Activated T-cell treated with anti-CD3 and anti-CD28 coated beads for 1 hour (primary cell): ENCODE results near the gene P2RY2.

Experiments used
- DNase-seq: peaks from one replicate; pipeline ENCODE4 v3.0.0-alpha.2; 2020; ENCODE audit warnings: low read depth

The P2RY2 gene

DNA sequence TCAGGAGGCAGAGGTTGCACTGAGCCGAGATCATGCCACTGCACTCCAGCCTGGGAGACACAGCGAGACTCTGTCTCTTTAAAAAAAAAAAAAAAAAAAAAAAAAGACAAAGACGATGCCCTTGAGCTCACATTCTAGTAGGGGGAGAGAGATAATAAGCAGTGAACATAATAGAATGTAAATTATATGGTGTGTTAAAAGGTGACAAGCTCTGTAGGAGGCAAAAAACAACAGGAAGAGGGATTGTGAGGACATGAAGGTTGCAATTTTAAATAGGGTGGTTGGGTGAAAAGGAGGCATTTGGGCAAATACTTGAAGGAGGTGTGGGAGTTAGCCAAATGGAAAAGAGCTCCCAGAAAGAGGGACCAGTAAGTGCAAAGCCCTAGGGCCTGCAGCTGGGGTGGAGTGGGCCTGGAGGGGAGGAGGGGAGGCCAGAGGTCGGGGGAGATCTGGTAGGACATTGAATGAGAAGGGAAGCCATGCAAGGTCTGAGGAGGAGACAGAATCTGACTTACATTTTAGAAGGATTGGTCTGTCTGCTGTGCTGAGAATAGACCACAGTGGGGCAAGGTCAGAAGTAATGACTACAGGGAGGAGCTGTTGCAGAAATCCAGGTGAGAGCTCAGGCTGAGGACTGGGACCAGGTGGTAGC, 26.6 kb downstream of the P2RY2 start:
- DNase-seq = no peak

DNA sequence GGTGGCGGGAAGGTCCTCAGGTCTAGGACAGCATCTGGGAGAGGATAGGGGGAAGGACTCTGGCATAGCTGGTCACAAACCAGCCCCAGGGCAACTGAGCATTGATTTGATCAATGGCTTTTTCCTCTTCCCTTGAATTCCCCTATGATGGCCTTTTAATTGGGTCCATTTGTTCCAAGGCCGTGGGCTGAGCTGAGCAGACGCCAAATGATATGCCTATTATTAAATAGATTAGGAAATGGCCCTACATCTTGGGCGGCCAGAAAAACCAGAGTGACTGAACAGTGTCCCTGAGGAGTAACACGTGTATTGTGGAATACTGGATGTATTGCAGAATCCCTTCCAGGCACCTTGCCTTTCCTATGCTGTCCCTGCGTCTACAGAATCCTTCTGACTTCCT, 27.4 kb downstream of the P2RY2 start:
- DNase-seq = no peak

DNA sequence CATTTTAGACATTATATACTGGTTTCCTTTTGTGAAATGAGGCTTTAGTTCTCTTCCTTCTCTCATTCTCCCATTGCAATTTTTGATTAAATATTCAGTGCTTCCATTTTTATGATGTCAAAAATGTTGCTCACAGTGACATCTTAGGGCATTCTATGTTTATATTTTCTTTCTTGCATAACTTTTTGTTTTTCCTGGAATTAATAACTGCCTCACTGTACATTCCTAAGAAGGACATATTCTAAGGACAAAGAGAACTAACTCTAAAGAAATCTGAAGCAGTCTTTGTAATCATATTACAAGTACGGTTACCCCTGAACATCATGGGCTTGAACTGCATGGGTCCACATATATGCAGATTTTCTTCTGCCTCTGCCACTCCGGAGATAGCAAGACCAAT, 28.2 kb downstream of the P2RY2 start:
- DNase-seq = no peak

DNA sequence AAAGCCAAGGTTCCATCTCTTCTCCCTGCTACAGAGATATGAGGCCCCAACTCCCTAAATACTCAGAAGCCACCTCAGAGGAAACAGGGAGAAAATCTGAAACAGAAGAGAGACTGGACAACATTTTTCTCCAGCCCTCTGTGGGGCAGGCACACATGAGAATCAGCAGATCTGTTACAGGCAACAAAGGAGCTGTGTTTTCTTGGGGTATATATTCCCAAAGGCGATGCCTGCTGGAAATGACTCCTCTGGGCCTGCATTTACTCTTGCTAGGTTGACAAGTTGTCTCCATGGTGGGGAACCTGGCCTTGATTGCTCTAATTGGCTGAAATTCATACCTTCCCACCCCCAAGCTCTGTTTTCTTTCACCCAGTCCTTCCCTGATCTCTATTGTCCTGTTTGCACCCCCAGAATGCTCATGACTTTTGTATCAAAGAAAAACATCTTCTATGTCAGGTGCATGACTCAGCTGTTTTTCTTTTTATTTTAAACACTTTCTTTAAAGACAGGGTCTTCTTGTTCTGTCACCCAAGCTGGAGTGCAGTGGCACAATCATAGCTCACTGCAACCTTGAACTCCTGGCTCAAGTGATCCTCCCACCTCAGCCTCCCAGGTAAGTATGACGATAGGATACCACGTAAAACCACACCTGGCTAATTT, 30.6 kb downstream of the P2RY2 start:
- no peak for DNase-seq

DNA sequence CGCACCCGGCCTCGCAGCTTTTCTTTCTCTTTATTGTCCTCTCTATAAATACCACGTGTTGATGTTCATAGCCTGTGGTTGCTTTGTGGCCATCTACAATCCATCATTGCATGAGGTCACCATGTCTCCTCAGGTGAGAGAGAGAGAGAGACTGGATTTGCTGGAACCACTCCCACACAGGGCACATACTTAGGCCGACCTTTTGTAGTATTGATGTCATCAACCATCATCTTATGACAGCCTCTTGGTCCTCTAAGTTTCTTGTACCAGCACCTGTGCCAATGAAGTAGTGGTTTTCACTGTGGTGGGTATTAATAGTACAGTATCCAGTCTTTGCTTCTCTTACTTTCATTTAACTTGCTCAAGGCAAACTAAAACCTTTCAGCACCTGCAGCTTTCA, 31.2 kb downstream of the P2RY2 start:
- no peak for DNase-seq

DNA sequence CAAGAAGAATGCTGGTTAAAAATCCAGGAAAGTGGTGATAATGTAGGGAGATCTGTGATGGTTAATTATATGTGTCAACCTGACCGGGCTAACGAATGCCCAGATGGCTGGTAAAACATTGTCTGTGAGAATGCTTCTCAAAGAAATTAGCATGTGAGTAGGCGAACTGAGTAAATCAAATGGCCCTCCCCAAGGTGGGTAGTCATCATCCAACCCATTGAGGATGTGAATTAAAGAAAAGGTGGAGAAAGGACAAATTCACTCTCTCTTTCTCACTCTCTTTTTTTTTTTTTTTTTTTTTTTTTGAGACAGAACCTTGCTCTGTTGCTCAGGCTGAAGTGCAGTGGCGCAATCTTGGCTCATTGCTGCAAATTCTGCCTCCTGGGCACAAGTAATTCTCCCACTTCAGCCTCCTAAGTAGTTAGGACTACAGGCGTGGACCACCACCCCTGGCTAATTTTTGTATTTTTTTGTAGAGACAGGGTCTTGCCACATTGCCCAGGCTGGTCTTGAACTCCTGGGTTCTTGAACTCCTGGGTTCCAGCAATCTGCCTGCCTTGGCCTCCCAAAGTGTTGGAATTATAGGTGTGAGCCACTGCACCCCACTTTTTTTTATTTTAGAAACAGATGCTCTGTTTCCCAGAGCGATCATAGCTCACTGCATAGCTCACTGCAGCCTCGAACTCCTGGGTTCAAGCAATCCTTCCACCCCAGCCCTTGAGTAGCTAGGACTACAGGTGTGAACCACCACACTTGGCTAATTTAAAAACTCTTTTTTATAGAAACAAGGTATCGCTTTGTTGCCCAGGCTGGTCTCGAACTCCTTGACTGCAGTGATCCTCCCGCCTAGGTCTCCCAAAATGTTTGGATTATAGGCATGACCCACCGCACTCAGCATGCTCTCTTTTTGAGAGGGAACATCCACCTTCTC, 32.0 kb downstream of the P2RY2 start:
- no peak for DNase-seq

DNA sequence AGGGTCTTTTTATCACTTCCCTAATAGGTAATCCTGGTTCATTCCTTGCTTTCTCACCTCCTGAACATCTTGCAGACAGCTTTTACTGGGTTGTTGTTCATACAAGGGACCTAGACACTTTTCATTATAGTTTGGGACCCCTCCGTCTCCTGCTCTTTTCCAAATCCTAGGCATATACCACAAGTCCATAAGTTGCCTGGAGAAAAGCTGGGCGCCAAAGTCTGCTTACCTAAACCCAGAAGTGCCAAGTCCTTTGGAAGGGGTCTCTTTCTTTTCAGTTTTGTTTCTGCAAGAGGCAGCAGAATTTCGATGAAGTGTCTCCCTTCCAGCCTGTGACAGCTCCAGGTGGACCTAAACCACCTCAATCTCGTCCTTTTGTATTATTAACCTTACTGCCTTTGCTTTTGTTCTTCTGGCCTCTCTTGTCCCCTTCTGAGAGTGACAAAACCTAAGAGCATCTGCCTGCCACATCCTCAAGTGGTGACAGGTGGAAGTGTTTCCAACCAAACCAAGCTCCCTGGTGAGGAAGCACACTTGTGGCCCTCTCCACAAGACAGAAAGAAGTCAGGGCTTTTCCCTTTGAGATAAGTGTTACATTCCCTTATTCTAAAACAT, 34.6 kb downstream of the P2RY2 start:
- no peak for DNase-seq

DNA sequence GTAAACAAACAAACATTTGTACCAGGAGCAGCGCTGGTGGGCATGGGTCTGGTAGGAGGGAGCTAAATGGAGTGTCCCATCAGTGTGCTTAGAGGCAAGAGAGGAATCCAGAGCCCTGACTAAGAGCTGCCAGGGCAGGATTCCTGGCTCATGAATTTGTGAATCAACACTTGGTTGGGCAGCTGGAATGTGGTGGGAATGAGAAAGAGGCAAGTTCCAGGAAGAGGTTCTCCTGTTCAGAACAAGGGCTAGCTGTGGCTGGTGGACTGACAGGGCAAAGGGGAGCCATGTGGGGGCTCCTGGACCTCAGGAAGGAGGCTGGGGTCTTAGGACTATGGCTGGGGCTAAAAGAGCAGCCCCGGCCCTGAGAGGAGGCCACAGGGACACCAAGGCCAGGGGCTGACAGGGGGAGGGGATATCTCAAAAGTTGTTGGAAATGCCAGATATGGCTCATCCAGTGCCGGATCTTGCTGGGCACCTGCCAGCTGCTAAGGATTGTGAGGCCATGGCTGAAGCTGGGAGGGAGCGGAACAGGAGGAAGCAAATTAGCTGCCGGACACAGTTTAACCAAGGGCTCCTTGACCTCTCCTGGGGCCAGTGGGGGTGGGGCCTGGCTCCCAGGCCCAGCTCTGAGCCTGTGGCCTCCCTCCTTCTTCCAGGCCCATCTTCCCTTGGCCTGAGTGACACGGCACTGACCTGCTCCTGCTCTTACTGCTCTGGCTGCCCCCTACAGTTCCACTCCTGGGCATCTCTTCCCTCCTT, 39.4 kb downstream of the P2RY2 start:
- DNase-seq = no peak

DNA sequence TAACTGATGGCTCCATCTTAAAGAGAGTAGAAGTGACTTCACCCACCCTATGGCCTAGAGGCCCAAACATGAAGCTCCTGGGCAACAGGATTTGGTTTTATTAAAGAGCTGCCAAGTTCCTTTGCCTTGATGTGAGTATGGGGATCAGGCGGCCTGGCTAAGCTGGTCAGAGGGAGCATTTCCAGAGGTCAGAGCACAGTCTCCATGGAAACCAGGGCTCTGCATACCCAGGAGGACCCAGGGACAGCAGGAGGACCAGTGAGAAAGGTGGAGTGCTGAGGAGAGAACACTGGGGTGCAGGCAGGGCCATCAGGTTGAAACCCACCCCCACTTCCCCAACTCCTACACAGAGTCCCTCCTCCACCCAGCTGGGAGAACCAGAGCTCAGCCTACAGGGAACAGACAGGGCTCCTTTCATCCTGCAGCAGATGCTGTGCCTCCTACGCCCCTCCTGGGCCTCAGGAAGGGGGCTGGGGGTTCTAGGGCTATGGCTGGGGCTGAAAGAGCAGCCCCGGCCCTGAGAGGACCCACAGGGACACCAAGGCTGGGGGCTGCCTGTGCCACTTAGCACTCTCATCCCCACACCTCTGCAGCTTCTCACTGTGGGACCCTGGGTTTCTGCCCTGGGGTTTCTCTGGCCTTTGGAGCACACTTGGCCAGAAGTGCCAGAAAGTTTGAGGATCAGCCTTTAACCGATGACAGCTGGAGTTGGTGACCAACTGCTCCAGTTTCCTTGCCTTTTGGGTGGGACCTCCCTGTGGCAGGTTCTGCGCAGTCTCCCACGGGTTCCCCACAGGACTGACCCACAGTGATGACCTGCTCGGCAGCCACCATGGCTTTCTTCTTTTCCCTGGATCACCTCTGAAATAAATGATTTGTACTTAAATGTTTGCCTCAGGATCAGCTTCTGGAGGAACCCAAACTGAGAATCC, 40.3 kb downstream of the P2RY2 start:
- DNase-seq = no peak

DNA sequence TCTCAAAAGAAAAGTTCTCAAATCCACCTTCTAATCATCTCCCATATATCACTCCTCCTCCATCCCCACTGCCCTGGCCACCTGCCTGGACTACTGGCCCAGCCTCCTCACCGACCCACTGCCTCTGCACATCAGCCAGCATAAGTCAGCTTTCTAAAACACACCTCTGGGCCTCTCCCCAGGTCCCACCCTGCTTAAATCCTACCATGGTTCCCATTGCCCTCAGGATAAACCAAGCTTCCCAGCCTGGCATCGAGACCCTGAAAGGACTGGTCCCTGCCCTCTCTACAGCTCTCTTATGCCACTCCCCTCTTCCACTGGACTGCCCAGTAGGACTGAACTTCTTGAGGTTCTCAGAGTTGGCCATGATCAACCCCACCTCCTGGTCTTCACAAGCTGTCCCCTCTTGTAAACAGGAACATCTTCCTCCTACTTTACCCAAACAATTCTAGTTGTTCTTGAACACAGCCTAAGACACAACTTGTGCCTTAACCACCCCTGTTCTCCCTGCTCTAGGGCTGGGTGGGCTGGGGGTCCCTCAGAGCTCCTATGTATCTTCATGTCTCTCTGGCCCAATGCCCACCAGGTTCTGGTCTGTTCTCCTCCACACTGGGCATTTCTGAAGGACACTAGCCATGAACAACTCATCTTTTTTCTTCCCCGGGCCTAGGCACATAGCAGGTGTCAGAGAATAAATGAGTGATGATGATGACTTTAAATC, 41.5 kb downstream of the P2RY2 start:
- no peak for DNase-seq

DNA sequence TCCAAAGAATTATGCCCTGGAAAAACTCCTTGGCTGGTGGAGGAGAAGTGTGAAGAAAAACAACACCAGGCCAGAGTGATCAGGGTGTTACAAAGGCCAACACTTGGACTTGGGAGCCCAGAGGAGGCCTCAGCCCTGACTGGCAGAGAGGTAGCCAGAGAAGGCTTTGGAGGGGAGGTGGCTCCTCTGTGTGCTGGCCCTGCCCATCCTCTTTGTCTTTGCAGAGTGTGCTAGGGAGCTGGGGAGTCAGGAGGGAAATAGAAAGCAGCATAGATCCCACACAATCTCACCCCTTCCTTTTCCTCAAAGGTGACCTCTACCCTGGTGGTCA, 42.0 kb downstream of the P2RY2 start:
- no peak for DNase-seq

DNA sequence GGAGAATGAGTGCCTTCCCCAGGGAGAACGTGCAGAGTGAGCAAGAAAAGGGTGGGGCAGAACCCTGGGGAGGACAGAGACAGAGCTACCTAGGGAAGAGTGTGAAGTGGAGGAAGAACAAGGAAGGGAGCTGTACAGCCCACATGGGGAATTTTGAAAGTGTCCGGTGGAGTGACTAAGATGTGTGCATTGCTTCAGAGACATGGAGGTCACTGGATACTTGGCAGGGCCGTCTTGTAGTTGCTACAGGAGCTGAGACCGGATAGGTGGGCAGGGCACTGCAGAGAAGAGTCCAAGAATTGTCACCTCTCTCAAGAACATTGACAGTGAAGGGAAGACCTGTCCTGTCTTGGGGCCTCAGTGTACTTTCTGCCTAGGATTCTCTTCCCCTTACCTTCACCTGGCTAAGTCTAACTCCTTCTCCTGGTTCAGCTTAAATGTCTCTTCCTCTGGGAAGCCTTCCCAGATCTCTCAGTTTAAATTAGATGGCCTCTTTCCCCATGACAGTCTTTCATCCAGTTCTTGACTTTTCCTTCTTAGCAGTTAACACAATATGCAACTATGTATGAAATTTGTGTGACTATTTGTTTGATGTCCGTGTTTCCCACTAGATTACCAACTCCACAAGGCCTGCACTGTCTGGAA, 44.9 kb downstream of the P2RY2 start:
- no peak for DNase-seq

DNA sequence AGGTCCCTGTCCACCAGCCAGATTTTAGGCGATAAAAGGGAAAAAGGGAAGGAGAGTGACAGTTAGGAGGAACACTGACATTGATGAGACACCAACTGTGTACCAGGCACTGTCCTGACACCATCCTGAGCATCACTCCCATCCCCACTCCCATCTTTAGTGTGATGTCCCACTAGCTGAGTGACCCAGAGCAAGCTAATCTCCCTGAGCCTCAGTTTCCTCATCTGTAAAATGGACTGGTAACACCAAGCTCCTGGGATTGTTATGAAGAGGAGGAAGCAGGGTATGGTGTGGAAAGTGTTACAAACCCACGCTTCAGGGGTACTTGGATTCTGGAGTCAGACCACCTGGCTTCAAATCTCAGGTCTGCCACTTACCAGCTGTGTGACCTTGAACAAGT, 45.6 kb downstream of the P2RY2 start:
- DNase-seq = no peak

DNA sequence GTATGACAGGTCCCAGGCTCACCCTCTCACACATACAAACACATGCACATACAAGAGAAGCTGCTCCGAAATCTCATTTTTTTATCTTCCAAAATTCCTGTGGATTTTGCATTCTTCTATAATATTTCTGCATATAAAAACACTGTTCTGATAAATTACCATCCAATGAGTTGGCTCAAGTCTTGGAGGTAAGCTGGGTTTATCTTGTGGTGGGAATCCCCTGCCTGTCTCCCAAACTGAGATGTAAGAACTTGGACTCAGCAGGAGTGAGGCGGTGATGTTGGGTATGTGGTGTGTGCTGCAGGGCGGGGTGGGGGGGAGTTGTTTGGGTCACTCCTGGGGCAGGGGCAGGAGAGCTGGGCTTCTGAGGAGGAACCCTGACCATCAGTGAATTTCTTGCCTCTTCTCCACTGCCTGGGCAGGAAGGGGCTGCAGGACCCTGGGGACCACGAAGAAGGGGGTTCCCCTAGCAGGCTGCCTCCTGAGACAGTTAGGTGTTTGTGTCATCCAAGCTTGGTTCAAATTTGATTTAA, 47.3 kb downstream of the P2RY2 start:
- DNase-seq = no peak

DNA sequence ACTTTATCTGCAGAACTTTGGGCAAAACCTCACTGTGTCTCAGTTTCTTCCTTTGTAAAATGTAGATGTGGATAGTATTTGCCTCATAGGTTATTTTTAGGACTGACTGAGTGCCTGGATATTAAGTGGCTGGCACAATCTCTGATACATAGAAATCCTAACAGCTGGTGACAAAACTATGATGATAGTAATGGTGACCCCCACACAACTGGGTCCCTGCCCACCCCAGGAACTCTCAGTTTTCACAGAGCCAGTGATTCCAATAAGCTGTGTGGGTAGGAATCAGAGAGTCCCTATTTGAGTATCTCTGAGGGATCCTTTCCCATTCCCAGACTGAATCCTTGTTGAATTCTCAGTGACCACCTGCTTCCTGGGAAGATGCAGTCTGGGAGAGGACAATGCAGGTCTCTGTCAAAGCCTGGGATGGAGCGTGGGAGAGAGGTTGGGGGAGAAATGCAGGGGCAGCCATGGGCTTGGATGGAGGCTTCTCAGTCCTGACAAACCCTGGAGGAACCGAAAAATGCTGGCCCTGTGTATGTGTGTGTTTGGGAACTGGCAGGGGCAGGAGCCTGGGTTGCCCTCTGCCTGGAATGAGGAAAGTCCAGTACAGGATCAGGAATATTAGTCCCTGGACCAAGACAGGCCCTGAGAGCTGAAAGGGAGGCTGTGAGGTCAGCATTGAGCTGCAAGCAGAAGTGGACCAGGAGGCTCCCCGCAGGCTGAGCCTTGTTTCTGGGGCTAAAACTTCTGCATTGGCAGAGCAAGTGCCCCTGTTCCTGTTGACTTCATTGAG, 48.0 kb downstream of the P2RY2 start:
- DNase-seq = no peak

DNA sequence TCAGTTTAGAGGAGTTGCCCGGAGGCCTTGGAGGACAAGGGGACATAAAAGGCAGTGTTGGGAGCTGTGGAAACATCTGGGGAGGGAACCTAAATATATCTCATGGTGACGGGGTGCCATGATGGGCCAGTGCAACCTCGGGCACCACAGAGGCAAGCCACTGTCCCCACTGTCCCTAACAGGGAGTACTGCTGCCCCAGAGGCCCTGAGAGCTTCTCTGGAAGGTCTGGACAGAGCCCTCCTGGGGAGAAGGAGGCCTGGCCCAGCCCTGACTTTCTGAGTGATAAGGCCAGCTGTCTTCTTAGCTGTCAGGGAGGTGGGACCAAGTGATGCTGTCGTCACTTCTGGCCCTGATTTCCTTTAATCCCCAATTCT, 48.6 kb downstream of the P2RY2 start:
- no peak for DNase-seq

DNA sequence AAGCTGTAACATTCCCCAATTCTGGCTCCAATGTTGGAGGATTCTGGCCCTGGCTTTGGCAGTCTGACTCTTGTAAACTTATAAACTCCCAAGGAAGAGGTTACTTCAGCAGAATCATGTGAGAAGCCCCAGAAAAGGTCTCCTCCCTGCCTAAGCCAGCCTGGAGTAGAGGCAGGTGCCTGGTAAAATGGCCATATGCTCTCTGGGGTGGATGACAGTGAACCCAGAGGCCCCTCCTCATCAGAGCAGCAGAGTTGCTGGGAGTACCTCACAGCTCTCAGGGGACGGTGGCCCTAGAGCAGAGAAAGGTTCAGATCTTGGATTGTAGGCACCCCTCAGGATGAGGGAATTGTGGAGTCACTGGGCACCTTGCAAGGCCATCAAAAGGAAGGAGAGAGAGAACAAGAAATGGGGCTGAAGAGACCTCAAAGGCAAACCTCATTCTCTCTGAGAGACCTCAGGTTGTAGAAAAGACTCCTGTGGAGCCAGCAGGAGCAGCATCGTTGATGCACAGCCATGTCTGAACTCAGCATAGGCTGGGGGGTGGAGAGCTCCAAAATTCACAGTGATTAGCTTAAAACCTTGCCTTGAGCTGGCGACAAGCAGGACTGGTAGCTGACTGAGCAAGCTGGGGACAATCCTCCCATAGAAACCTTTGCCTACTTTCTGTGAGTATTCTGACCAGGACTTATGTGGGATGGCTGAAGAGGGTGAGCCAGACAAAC, 49.2 kb downstream of the P2RY2 start:
- DNase-seq = no peak
